ENCODE data around the gene PARP11. TPM values are rescaled to one million over a fixed set of nuclear protein-coding genes. Genes with fewer than 3 reads are reported as not detected.

The PARP11 gene
- total RNA-seq, 1 donor, result 5.6 TPM

DNA sequence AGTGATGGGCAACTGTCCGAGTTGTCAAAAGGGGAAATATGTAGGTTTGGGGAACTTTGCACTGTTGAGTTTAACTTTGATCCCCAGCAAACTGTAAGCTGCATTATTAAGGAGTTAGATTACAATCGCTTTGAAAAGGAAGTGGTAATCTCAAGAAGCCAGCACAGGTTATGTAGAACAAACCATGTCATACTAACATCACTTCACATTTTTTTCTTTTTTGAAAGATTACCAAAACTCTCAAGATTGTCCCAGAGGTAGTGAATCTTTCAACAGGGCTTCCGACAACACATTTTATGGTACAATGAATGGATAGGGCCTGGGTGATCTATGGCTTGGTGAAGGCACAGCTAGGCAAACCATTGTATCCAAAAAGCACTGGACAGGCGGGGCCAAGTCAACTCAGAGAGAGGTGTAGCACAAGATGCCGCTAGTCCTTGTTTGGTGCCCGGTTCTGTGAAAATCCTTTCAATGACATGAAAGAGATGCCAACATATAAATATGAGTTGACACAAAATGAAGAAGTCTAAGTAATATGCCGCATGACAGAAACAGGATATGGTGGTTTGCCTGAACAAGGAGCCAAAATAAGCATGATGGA lies 24.3 kb upstream of the PARP11 start:
- no peak for DNase-seq (ENCODE audit: low read depth)
- no peak for TF ChIP-seq CTCF (IDR thresholded peaks at IDR 0.05; ENCODE audit: insufficient read depth, low read length)
- no peak overlapping the region for H3K4me3 ChIP-seq (ENCODE audit: low read depth, low read length)

DNA sequence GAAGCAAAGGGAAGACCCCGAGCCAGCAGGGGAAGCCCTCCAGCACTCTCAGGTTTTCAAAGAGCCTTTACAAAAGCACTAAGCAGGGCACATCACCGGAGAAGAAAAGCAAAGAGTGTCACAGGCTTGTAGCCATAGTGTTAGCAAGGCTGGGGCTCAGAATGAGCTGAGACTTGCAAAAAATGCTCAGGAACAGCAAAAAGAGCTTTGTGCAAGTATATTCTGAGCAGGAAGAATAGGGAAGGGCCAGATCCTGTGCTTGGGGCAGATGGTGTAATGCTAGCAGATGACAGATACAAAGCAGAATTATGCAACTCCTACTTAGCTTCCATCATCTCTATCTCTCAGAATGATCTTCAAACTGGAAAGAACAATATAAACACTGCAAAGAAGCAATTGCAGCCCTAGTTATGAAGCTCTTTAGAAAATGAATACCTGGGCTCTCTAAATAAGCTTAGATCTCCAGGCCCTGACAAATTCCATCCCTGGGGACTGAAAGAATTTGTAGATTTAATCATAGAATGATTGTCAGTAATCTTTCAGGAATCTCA lies 23.7 kb upstream of the PARP11 start:
- no peak for TF ChIP-seq CTCF (IDR thresholded peaks at IDR 0.05; ENCODE audit: insufficient read depth, low read length)
- H3K4me3 ChIP-seq (ENCODE audit: low read depth, low read length), result no peak overlapping the region
- no peak for DNase-seq (ENCODE audit: low read depth)

- no peak for DNase-seq (ENCODE audit: low read depth)
- TF ChIP-seq CTCF (IDR thresholded peaks at IDR 0.05; ENCODE audit: insufficient read depth, low read length), result no peak
- H3K4me3 ChIP-seq (ENCODE audit: low read depth, low read length), result no peak overlapping the region
These were observed 23.2 kb upstream of the PARP11 start for GRCh38 chr12:3896356-3896755.

DNA sequence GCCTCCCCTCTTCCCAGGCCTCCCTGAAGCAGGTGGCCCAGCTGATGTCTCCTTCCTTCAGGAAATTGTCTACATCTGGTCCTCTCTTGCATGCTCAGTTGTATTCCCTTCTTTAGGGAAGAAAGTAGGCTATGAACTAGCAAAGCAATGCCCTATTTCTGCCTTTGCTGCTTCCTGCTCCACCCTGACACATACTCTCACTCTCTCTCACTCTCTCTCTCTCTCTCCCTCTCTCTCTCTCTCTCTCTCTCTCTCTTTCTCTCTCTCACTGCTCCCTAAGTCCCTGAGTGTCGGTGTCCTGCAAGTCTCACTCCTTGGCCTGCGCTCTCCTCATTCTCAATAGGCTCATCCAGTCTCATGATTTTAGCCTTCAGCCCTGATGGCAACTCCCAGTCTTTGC lies 19.4 kb upstream of the PARP11 start:
- no peak overlapping the region for H3K4me3 ChIP-seq (ENCODE audit: low read depth, low read length)
- no peak for DNase-seq (ENCODE audit: low read depth)
- TF ChIP-seq CTCF (IDR thresholded peaks at IDR 0.05; ENCODE audit: insufficient read depth, low read length), result no peak

DNA sequence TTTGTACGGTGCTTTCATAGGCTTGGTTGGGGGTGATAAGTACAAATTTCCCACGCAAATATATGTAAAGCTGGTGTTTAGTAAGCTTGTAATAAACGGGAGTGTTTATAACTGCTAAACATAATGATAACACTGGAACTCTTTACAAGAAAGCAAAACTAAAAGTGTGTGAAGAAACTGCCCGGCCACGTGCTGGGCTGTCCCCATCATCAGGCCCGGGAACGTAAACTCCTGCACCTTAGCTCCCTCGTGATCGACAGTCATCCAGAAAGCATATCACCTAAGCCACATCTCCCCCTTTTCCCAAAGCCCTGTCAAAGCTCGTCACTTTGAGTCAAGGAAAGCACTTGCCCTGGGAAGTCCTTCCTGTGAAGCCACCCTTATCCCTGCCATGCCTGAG lies 18.0 kb upstream of the PARP11 start:
- no peak for DNase-seq (ENCODE audit: low read depth)
- H3K4me3 ChIP-seq (ENCODE audit: low read depth, low read length), result no peak overlapping the region
- TF ChIP-seq CTCF (IDR thresholded peaks at IDR 0.05; ENCODE audit: insufficient read depth, low read length), result no peak

DNA sequence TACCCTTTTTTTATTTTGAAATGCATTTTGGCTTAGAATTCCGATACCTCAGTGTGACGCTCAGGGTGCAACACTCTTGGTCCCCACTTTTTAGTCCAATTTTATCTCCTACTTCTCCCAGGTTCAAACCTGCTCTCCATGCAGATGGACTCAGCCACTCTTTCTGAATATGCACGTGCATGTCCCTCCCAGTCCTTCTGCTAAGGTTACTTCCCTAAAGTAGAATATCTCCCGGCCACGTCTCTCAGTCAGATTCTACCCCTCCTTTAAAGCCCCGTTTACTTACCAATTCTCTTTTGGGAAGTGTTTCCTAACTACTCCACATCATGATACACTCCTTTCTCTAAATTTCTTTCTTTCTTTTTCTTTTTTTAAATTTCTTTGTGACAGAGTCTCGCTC lies 15.5 kb upstream of the PARP11 start:
- no peak overlapping the region for H3K4me3 ChIP-seq (ENCODE audit: low read depth, low read length)
- DNase-seq (ENCODE audit: low read depth), result no peak
- no peak for TF ChIP-seq CTCF (IDR thresholded peaks at IDR 0.05; ENCODE audit: insufficient read depth, low read length)

All from fibroblast of the aortic adventitia (primary cell).